ENCODE results near the gene WDR82. TPM values are rescaled to one million over a fixed set of nuclear protein-coding genes. Genes with fewer than 3 reads are reported as not detected.
A peak's percentile ranks its signal among the peaks of the same experiment; 100 is the strongest.

The WDR82 gene
- total RNA-seq, 1 donor from 2014 or later = 86.4 TPM

DNA sequence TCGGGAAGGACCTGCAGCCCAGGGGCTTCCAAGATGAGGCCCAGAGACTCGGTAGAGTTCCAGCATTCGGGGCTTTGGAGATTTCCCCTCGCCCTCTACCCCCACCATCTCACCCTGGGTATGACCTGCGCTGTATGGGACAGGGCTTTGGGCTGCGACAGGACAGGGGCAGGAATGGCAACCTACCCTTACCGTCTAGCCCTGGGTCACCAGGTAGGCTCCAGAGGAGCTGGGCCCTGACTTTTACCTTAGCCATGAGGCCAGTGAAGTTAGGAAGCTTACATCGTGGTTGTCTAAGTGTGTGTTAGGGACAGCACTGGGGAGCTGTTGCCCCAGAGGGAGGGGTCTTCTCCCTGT is 32.2 kb downstream of the WDR82 start:
- Mint-ChIP-seq H3K27ac (peak overlapping the region; percentile 68), H3K9me3 (no peaks in the 10 kb centered on the region), H3K4me3 (peak overlapping the region; percentile 81), H3K27me3 (no peaks in the 10 kb centered on the region), H3K4me1 (peaks cover 57% of the 10 kb centered on the region), H3K36me3 (ENCODE audit: low read depth) (peaks cover 30% of the 10 kb centered on the region)
- CTCF ChIA-PET = interaction anchor here (1.1 to 1.2 kb wide), 3 partner anchors 14 to 26 kb away, joined by 3 to 6 read pairs (median 4); partner anchors contain the start of gene TLR9
- intact Hi-C loops (cut with micrococcal nuclease) = no loop called here
- TF ChIP-seq, protein P1, sequence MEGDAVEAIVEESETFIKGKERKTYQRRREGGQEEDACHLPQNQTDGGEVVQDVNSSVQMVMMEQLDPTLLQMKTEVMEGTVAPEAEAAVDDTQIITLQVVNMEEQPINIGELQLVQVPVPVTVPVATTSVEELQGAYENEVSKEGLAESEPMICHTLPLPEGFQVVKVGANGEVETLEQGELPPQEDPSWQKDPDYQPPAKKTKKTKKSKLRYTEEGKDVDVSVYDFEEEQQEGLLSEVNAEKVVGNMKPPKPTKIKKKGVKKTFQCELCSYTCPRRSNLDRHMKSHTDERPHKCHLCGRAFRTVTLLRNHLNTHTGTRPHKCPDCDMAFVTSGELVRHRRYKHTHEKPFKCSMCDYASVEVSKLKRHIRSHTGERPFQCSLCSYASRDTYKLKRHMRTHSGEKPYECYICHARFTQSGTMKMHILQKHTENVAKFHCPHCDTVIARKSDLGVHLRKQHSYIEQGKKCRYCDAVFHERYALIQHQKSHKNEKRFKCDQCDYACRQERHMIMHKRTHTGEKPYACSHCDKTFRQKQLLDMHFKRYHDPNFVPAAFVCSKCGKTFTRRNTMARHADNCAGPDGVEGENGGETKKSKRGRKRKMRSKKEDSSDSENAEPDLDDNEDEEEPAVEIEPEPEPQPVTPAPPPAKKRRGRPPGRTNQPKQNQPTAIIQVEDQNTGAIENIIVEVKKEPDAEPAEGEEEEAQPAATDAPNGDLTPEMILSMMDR (IDR thresholded peaks at IDR 0.05) = no peak
- POLR2A ChIA-PET = interaction anchor here (0.6 to 12.1 kb wide), 11 partner anchors 10 to 92 kb away, joined by 3 to 147 read pairs (median 4); partner anchors contain the start of genes GLYCTK, POC1A, TLR9 and WDR82
- ATAC-seq (ENCODE audit: low read depth) (no peak), DNase-seq (no peak)

DNA sequence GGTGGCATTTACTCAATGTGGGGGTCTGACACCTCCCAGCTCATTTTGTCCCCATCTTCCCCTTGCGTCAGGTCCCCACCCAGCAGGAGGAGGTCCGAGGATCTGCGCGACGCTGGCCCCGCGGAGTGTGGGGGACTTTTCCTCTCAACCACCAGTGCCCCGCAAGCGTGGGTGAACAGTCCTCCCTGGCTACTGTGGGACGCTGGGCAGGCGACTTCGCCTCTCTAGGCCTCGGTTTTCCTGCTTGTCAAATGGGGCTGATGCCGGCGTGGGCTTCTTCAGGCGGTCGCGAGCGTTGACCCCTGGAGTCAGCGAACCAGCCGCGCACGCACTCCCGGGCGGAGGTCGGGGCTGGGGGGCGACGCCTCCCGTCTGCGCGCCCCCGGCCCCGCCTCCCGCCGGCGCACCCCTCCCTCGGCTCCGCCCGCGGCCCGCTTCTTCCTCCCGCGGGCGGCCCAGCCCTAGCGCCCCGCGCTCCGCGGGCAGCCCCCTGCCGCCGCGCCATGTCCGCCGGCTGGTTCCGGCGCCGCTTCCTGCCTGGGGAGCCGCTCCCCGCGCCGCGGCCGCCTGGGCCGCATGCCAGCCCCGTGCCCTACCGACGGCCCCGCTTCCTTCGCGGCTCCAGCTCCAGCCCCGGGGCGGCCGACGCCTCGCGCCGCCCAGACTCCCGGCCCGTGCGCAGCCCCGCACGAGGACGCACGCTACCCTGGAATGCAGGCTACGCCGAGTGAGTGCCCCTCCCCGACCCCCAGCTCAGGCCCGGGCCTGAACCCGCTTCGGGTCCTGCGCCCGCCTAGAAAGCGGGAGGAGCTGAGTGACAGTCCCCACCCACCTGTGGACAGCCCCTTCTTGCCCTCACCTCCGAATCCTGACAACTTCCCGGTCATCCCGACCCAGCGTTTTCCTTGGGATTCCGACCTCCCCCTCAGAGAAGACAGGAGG is 32.9 kb downstream of the WDR82 start, which contains the start of gene PPM1M:
Gene PPM1M (plus strand): TSS at position 438 of the 942 bp plus-strand sequence. CDS start 66 bp downstream, at position 504.
- ChIA-PET CTCF (interaction anchor here (1.1 to 2.1 kb wide), 4 partner anchors 8 to 25 kb away, joined by 3 to 6 read pairs (median 5); partner anchors contain the start of gene TLR9), POLR2A (interaction anchor here (0.8 to 12.1 kb wide), 15 partner anchors 7 to 91 kb away, joined by 3 to 147 read pairs (median 8); partner anchors contain the start of genes GLYCTK, POC1A, TLR9 and WDR82)
- Mint-ChIP-seq H3K4me3 (peak within 1 kb of the TSS; percentile 84), H3K9me3 (no peaks in the 10 kb centered on the region), H3K27ac (peak within 1 kb of the TSS; percentile 95), H3K27me3 (no peaks in the 10 kb centered on the region), H3K36me3 (ENCODE audit: low read depth) (peaks cover 27% of the 10 kb centered on the region), H3K4me1 (peaks cover 61% of the 10 kb centered on the region)
- DNase-seq (peak; percentile 61), ATAC-seq (ENCODE audit: low read depth) (peak; percentile 44)
- TF ChIP-seq, protein P1 (IDR thresholded peaks at IDR 0.05) = no peak
- intact Hi-C loops (cut with micrococcal nuclease) = no loop called here

DNA sequence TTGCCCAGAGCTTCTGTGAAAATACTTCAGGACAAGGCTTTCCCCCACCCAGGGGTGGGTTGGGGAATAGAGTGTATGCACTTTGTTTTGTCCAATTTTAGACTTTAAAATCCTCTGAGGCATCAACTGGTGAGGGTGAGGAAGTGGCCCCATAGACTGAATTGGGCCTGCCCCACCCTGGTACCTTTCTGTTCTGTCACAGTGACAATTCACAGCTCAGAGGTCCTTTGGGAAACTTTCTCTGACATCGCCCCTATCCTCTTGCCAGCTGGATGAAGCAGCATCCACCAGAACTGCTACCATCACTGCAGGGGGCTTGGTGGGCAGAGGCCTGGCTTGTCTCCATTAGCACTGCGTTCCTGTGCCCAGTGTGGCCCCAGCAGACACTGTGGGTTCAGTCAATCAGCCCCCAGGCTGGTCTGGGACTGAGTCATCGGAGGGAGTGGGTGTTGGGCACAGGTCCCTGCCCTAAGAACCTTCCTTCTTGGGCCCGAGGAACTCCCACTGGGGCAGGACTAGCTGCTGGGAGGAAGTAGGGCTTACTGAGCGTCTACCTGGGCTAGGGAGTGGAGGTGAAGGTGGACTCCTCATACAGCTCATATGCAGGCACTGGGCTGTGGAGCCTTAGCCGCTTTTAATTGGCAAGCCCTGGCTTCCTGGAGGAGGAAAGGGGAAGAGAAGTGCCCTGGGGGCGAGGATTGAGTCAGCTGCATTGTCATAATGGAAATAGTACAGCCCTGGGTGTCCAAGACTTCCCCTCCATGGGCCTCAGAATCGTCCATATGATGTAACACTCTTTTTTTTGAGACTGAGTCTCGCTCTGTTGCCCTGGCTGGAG is 34.4 kb downstream of the WDR82 start:
- intact Hi-C loops (cut with micrococcal nuclease) = loop anchor here (1.0 kb wide), 2 partner anchors 9 to 19 kb away; partner anchors contain the start of gene TLR9
- POLR2A ChIA-PET = interaction anchor here (0.6 to 12.1 kb wide), 10 partner anchors 9 to 301 kb away, joined by 3 to 147 read pairs (median 8); partner anchors contain the start of genes GLYCTK, TLR9 and WDR82
- H3K9me3 Mint-ChIP-seq = no peaks in the 10 kb centered on the region
- TF ChIP-seq, protein P1 (IDR thresholded peaks at IDR 0.05) = no peak
- no peaks in the 10 kb centered on the region for H3K27me3 Mint-ChIP-seq
- DNase-seq = peak; percentile 58
- peak; percentile 65 for ATAC-seq (ENCODE audit: low read depth)
- CTCF ChIA-PET = interaction anchor here (0.6 to 2.1 kb wide), 8 partner anchors 9 to 95 kb away, joined by 3 to 8 read pairs (median 4); partner anchors contain the start of genes TLR9 and WDR82
- H3K36me3 Mint-ChIP-seq (ENCODE audit: low read depth) = peaks cover 18% of the 10 kb centered on the region
- peaks cover 71% of the 10 kb centered on the region for H3K4me1 Mint-ChIP-seq
- H3K27ac Mint-ChIP-seq = peak overlapping the region; percentile 95
- H3K4me3 Mint-ChIP-seq = peak overlapping the region; percentile 84

DNA sequence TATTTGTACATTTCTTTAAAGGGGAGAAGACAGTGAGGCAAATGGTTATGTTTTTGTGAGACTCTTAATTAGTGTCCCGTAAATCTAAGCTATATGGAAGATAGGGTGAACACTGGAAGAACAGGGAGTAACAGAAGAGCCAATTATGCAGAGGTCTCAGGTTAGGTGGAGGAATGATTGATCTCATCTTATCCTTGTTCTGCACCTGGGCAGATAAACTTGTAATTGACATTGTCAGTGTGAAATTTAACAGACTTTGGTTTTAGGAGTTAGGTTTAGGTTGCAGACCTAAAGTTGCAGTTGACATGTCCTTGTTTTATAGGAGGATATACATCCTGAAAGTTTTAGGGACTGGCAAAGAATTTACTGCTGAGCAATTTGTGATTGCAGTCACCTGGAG is 36.4 kb downstream of the WDR82 start:
- Mint-ChIP-seq H3K4me3 (no peak overlapping the region), H3K9me3 (no peaks in the 10 kb centered on the region), H3K27ac (no peak overlapping the region), H3K36me3 (ENCODE audit: low read depth) (peaks cover 9% of the 10 kb centered on the region), H3K27me3 (no peaks in the 10 kb centered on the region), H3K4me1 (peaks cover 76% of the 10 kb centered on the region)
- CTCF ChIA-PET = no interaction called here
- ATAC-seq (ENCODE audit: low read depth) (no peak), DNase-seq (no peak)
- POLR2A ChIA-PET = interaction anchor here (0.7 to 12.1 kb wide), 4 partner anchors 11 to 97 kb away, joined by 4 to 147 read pairs (median 23); partner anchors contain the start of genes TLR9 and WDR82
- TF ChIP-seq, protein P1 (IDR thresholded peaks at IDR 0.05) = no peak
- intact Hi-C loops (cut with micrococcal nuclease) = no loop called here

Measured in activated B cell treated with CpG ODN at 0.5 μM for 24 hours (primary cell).